ENCODE measurements around the gene GOLT1B. TPM values are rescaled to one million over a fixed set of nuclear protein-coding genes. Genes with fewer than 3 reads are reported as not detected.

Gene GOLT1B
- total RNA-seq, 1 donor from 2014 or later, result 90.3 TPM

GRCh38 chr12:21471294-21471693, 30.3 kb upstream of the GOLT1B start:
- Histone ChIP-seq H3K27ac (ENCODE audit: low read depth, low read length) (no peak overlapping the region), H3K9ac (ENCODE audit: low read length) (no peak overlapping the region), H3K36me3 (ENCODE audit: insufficient read depth, low read length) (peaks cover 47% of the 10 kb centered on the region), H3K4me1 (ENCODE audit: insufficient read depth, low read length) (no peaks in the 10 kb centered on the region), H3K27me3 (ENCODE audit: insufficient read depth, low read length) (no peaks in the 10 kb centered on the region), H3K4me2 (ENCODE audit: low read length) (no peak overlapping the region), H3K9me3 (ENCODE audit: insufficient read depth, low read depth, low read length) (no peaks in the 10 kb centered on the region), H2AFZ (ENCODE audit: low read depth, low read length) (no peak overlapping the region), H3K4me3 (ENCODE audit: insufficient read depth, low read depth, low read length) (no peak overlapping the region), H4K20me1 (ENCODE audit: insufficient read depth, low read length) (no peaks in the 10 kb centered on the region), H3K79me2 (ENCODE audit: insufficient read depth, low read length) (no peaks in the 10 kb centered on the region)
- no peak for DNase-seq (ENCODE audit: low read depth)
- H3K4me1 Mint-ChIP-seq (ENCODE audit: low read depth, unreplicated experiment), result no peaks in the 10 kb centered on the region
- peaks cover 3% of the 10 kb centered on the region for H3K36me3 Mint-ChIP-seq (ENCODE audit: low read depth, unreplicated experiment)
- TF ChIP-seq CTCF (IDR thresholded peaks at IDR 0.05; ENCODE audit: insufficient read depth, low read depth, low read length), result no peak
- H3K4me3 Mint-ChIP-seq (ENCODE audit: unreplicated experiment), result no peak overlapping the region
- no peaks in the 10 kb centered on the region for H3K27me3 Mint-ChIP-seq (ENCODE audit: low read depth, unreplicated experiment)
- no peaks in the 10 kb centered on the region for H3K9me3 Mint-ChIP-seq (ENCODE audit: unreplicated experiment)
- H3K27ac Mint-ChIP-seq (ENCODE audit: unreplicated experiment), result no peak overlapping the region
- FAIRE-seq, result no peak

GRCh38 chr12:21472197-21472823, 29.3 kb upstream of the GOLT1B start:
- Histone ChIP-seq H2AFZ (ENCODE audit: low read depth, low read length) (no peak overlapping the region), H3K4me2 (ENCODE audit: low read length) (no peak overlapping the region), H4K20me1 (ENCODE audit: insufficient read depth, low read length) (no peaks in the 10 kb centered on the region), H3K79me2 (ENCODE audit: insufficient read depth, low read length) (no peaks in the 10 kb centered on the region), H3K9ac (ENCODE audit: low read length) (no peak overlapping the region), H3K36me3 (ENCODE audit: insufficient read depth, low read length) (peaks cover 52% of the 10 kb centered on the region), H3K27me3 (ENCODE audit: insufficient read depth, low read length) (no peaks in the 10 kb centered on the region), H3K4me3 (ENCODE audit: insufficient read depth, low read depth, low read length) (no peak overlapping the region), H3K9me3 (ENCODE audit: insufficient read depth, low read depth, low read length) (no peaks in the 10 kb centered on the region), H3K27ac (ENCODE audit: low read depth, low read length) (no peak overlapping the region), H3K4me1 (ENCODE audit: insufficient read depth, low read length) (peaks cover 4% of the 10 kb centered on the region)
- Mint-ChIP-seq H3K27ac (ENCODE audit: unreplicated experiment) (no peak overlapping the region), H3K36me3 (ENCODE audit: low read depth, unreplicated experiment) (peaks cover 3% of the 10 kb centered on the region), H3K4me3 (ENCODE audit: unreplicated experiment) (no peak overlapping the region), H3K27me3 (ENCODE audit: low read depth, unreplicated experiment) (no peaks in the 10 kb centered on the region), H3K9me3 (ENCODE audit: unreplicated experiment) (no peaks in the 10 kb centered on the region), H3K4me1 (ENCODE audit: low read depth, unreplicated experiment) (no peaks in the 10 kb centered on the region)
- no peak for FAIRE-seq
- no peak for DNase-seq (ENCODE audit: low read depth)
- no peak for TF ChIP-seq EZH2 (IDR thresholded peaks at IDR 0.05; ENCODE audit: insufficient read depth, low read length)
- TF ChIP-seq CTCF (IDR thresholded peaks at IDR 0.05; ENCODE audit: insufficient read depth, low read depth, low read length), result no peak

GRCh38 chr12:21475552-21475951, 26.0 kb upstream of the GOLT1B start:
- H3K4me3 Mint-ChIP-seq (ENCODE audit: unreplicated experiment), result no peak overlapping the region
- Histone ChIP-seq H4K20me1 (ENCODE audit: insufficient read depth, low read length) (no peaks in the 10 kb centered on the region), H3K4me1 (ENCODE audit: insufficient read depth, low read length) (peaks cover 4% of the 10 kb centered on the region), H3K27ac (ENCODE audit: low read depth, low read length) (no peak overlapping the region), H3K9me3 (ENCODE audit: insufficient read depth, low read depth, low read length) (no peaks in the 10 kb centered on the region), H3K27me3 (ENCODE audit: insufficient read depth, low read length) (no peaks in the 10 kb centered on the region), H3K79me2 (ENCODE audit: insufficient read depth, low read length) (peaks cover 5% of the 10 kb centered on the region), H3K4me2 (ENCODE audit: low read length) (no peak overlapping the region), H3K9ac (ENCODE audit: low read length) (no peak overlapping the region), H3K4me3 (ENCODE audit: insufficient read depth, low read depth, low read length) (no peak overlapping the region), H2AFZ (ENCODE audit: low read depth, low read length) (no peak overlapping the region), H3K36me3 (ENCODE audit: insufficient read depth, low read length) (peaks cover 49% of the 10 kb centered on the region)
- no peaks in the 10 kb centered on the region for H3K9me3 Mint-ChIP-seq (ENCODE audit: unreplicated experiment)
- FAIRE-seq, result no peak
- no peaks in the 10 kb centered on the region for H3K27me3 Mint-ChIP-seq (ENCODE audit: low read depth, unreplicated experiment)
- no peaks in the 10 kb centered on the region for H3K4me1 Mint-ChIP-seq (ENCODE audit: low read depth, unreplicated experiment)
- H3K27ac Mint-ChIP-seq (ENCODE audit: unreplicated experiment), result no peak overlapping the region
- H3K36me3 Mint-ChIP-seq (ENCODE audit: low read depth, unreplicated experiment), result peaks cover 3% of the 10 kb centered on the region
- TF ChIP-seq CTCF (IDR thresholded peaks at IDR 0.05; ENCODE audit: insufficient read depth, low read depth, low read length) (no peak), EZH2 (IDR thresholded peaks at IDR 0.05; ENCODE audit: insufficient read depth, low read length) (no peak)
- DNase-seq (ENCODE audit: low read depth), result no peak

All from astrocyte (in vitro differentiated cells and primary cell).